GM19043 (cell line): ENCODE measurements around the gene KRT6A.

Source experiments
- ATAC-seq: cut with Tn5 transposase; IDR thresholded peaks from one replicate; pipeline ENCODE4 v1.9.1; 2021; ENCODE audit warnings: low read depth; ENCODE audit not compliant: unreplicated experiment

KRT6A gene

GRCh38 chr12:52438305-52439301 is 54.5 kb downstream of the KRT6A start:
- ATAC-seq: no peak

GRCh38 chr12:52437508-52437907 is 55.5 kb downstream of the KRT6A start:
- ATAC-seq: no peak
